ENCODE measurements around the gene ZC3H7B. TPM values are rescaled to one million over a fixed set of nuclear protein-coding genes. Genes with fewer than 3 reads are reported as not detected.

Gene ZC3H7B
- total RNA-seq, 1 donor from 2014 or later = 41.3 TPM

DNA sequence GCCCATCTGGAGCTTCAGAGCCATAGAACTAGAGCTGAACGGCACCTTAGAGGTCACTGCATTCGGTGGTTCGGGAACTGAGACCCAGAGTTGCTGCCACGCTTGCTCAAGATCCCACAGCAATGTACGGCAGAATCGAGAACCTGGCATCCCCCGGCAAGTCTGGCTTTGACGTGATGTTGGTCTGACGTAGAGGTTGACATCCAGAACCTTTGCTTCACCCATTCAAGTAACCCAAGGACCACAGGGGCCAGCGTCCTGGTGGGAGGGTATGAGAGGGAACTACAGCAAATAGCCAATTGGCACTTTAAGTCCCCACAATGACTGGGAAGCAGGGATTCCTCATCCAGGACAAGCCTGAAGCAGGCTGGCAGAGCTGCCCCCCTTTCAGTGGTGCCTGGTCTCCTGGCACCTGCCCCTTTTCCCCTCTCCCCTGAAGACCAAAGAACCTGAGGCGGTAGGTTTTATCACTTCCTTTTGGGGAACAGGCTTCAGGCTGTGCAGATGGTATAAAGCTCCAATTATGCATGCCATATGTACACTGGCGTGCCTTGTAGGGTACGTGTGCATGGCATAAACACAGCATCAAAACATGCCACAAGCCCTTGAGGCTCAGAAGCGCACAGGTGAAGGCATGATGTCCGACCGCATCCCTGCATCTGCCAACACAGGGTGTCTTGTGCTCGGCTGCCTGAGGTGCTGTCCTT lies 65.2 kb downstream of the ZC3H7B start:
- intact Hi-C loops (cut with DNase I) = no loop called here
- DNase-seq = no peak
- ATAC-seq (ENCODE audit: poor library complexity) = no peak

GRCh38 chr22:41367039-41367679 lies 65.8 kb downstream of the ZC3H7B start:
- peak; percentile 97 for DNase-seq
- ATAC-seq (ENCODE audit: poor library complexity) = peak; percentile 96
- intact Hi-C loops (cut with DNase I) = no loop called here

DNA sequence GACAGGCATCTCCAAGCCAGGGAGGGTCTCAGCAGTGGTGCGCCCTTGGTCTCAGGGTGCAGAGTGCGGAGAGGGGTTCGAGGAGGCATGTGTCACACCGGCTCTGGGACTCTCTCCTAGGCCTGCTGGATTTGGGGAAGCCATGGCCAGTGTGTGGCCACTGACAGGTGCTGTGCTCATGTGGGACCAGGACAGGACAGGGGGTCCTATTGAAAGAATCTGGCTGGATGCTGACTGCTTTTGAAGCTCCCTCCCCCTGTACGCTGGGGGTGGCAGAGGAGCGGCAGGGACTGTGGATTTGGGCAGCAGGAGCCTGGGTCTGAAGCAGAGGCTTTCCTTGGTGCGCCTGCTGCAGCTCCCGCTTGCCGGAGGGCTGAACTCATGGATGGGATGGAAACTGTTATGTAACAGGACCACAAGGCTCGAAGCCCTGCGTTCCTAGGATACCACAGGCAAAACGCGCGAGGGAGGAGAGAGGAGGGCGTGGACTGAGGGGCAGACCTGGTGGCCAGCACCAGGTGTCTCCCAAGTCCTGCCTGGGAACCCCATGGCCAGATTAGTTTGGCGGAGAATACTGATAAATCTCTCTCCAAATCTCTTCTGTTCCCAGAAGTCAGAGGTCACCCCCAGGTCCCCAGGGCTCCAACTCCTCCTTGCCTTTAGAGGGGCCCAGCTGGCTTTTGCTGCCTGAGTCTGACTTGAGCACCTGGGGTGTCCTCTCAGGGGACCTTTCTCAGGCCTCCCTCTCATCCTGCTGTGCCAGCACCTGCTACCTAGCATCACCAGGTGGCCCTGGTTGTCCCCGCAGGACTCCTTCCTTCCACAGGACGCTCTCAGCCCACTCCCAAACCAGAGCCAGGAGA lies 66.6 kb downstream of the ZC3H7B start:
- peak; percentile 59 for DNase-seq
- ATAC-seq (ENCODE audit: poor library complexity) = peak; percentile 68
- intact Hi-C loops (cut with DNase I) = no loop called here

DNA sequence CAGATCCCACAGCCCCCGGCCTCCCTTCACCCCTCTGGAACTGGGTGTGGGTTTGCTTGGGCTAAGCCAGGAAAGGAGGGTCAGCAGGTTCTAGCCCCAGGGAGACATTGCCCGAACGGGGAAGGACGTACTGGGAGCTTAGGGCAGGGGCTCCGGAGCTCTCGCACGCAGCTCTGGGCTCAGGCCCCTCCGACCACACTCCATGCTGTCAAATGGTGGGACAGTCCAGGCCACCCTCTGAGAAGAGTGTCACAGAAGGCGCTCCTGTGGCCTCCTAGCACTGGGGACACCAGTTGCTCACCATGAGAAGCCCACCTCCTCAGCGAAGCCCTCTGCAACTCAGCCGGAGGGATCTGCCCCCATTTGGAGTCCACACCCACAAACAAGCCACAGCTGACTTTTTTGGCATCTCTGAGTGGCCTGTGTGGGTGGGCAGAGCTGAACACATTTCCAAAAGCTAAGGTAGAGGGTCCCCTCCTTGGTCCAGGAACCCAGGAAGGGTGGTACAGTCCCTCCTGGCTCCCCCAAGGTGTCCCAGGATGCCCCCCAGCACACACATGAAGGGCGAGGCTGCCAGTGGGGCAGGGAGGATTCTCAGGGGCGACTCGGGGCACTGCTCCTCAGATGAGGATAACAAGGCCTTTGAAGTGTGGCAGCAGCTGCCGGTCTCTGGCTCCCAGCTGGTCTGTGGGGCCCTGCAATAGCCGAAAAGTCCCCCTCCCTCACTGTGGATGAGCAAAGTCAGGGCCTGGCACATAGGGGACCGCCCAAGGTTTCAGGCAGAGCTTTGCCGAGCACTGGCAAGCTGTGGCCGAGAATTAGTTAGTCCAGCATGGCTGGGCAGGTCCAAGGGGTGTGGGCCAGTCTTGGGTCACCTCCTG lies 67.5 kb downstream of the ZC3H7B start:
- intact Hi-C loops (cut with DNase I) = no loop called here
- no peak for DNase-seq

GRCh38 chr22:41369424-41369745 lies 68.1 kb downstream of the ZC3H7B start:
- ATAC-seq (ENCODE audit: poor library complexity) = no peak
- intact Hi-C loops (cut with DNase I) = no loop called here
- no peak for DNase-seq

More for the DNA sequence above, 67.5 kb downstream of the ZC3H7B start:
- ATAC-seq (ENCODE audit: poor library complexity) = no peak

- no peak for ATAC-seq (ENCODE audit: poor library complexity)
- intact Hi-C loops (cut with DNase I) = no loop called here
- no peak for DNase-seq
Measured at GRCh38 chr22:41369837-41370236, 68.5 kb downstream of the ZC3H7B start.

- intact Hi-C loops (cut with DNase I) = no loop called here
- ATAC-seq (ENCODE audit: poor library complexity) = no peak
- no peak for DNase-seq
Measured at GRCh38 chr22:41377846-41378245, 76.5 kb downstream of the ZC3H7B start.

- intact Hi-C loops (cut with DNase I) = no loop called here
- no peak for DNase-seq
- peak; percentile 74 for ATAC-seq (ENCODE audit: poor library complexity)
Measured at GRCh38 chr22:41380993-41381328, 79.6 kb downstream of the ZC3H7B start.

DNA sequence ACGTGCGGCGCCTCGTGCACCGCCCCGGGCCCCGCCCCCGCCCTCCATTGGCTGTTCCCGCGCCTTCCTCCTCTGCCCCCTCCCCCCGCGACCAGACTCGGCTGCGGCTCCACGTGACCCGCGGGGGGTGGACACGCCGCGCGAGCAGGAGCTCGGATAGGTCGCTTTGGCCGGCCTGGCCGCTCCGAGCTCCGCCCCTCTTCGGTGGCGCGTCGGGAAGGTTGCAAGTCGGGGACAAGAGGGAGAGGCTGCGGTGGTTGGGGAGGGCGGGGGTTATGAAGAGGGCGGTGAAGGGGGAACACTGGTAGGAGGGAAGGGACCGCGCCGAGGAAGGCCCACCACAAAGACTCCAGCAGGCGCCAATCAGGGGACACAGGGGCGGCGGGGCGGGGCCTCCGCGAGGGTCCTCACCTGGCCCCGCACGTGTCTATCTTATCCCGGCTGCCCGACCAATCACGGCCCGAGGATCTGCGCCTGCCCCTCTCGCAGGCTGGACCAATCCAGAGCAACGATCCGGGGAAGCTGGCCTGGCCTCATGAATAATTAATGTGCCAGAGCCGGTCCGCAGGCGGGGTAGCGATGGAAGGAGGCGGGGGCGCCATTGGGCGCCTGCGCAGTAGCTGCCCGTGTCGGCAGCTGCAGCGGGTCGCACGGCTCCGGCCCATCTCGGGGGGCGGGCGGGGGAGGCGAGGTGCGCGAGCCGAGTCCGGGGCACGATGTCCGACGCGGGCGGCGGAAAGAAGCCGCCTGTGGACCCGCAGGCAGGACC lies 80.2 kb downstream of the ZC3H7B start, which contains the start of gene TEF:
TEF (plus strand) TSS at position 614 of the 769 bp plus-strand sequence; CDS start at position 717, 103 bp downstream.
- DNase-seq (peak; percentile 99), ATAC-seq (ENCODE audit: poor library complexity) (peak; percentile 86)
- intact Hi-C loops (cut with DNase I) = no loop called here

DNA sequence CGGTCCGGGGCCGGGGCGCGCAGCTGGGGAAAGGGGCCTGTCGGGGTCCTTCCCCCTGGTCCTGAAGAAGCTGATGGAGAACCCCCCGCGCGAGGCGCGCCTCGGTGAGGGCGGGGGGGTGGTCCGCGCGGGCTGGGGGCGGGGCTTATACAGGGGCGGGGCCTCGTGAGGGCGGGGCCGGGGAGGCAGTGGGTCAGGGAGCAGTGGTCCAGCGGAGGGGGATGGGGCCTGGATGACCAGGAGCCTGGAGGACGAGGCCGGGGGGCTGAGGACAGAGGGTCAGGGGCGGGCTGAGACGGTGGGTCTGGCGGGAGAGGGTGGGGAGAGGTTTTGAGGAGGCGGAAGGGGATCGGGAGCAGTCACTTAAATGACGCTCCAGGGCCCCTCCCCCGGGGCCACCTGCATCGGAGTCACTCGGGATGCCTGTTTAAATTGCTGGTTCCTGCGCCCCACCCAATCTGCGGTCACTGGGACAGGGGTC lies 80.8 kb downstream of the ZC3H7B start:
- DNase-seq (peak; percentile 83), ATAC-seq (ENCODE audit: poor library complexity) (peak; percentile 60)
- intact Hi-C loops (cut with DNase I) = no loop called here

GRCh38 chr22:41382610-41383009 lies 81.3 kb downstream of the ZC3H7B start:
- intact Hi-C loops (cut with DNase I) = no loop called here
- DNase-seq (no peak), ATAC-seq (ENCODE audit: poor library complexity) (no peak)

- DNase-seq (no peak), ATAC-seq (ENCODE audit: poor library complexity) (no peak)
- intact Hi-C loops (cut with DNase I) = no loop called here
Measured at GRCh38 chr22:41383085-41383484, 81.8 kb downstream of the ZC3H7B start.

GRCh38 chr22:41384128-41384527 lies 82.8 kb downstream of the ZC3H7B start:
- intact Hi-C loops (cut with DNase I) = no loop called here
- DNase-seq = no peak
- no peak for ATAC-seq (ENCODE audit: poor library complexity)

GRCh38 chr22:41387341-41387740 lies 86.0 kb downstream of the ZC3H7B start:
- ATAC-seq (ENCODE audit: poor library complexity) (no peak), DNase-seq (no peak)
- intact Hi-C loops (cut with DNase I) = no loop called here

- intact Hi-C loops (cut with DNase I) = no loop called here
- ATAC-seq (ENCODE audit: poor library complexity) = no peak
- DNase-seq = no peak
Measured at GRCh38 chr22:41394012-41394356, 92.7 kb downstream of the ZC3H7B start.

DNA sequence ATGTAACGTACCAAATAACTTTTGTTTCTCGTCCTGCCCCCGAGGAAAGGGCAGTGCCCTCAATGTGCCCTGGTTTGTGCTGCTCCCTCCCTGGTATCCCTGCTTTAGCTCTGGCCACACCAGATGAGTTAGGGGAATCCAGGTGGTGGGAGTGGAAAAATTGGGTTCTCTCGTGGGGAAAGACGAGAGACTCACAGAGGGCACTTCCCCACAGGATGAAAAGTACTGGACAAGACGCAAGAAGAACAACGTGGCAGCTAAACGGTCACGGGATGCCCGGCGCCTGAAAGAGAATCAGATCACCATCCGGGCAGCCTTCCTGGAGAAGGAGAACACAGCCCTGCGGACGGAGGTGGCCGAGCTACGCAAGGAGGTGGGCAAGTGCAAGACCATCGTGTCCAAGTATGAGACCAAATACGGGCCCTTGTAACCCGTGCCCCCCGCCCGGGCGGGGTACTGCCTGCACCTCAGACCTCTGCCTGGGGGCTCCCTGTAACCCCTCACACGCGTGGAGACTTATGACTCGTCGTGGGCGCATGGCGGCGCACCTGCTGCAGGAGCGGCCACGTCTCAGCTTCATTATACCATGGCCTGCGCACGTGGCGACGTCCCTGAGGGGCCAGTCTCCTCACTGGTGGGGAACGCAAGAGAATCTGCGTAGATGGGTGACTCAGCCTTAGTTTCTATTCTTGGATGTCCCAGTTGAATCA lies 94.4 kb downstream of the ZC3H7B start:
- no peak for ATAC-seq (ENCODE audit: poor library complexity)
- no peak for DNase-seq
- intact Hi-C loops (cut with DNase I) = no loop called here

- no peak for DNase-seq
- intact Hi-C loops (cut with DNase I) = no loop called here
- ATAC-seq (ENCODE audit: poor library complexity) = no peak
Measured at GRCh38 chr22:41397143-41397811, 96.0 kb downstream of the ZC3H7B start.

Data from Right ventricle myocardium superior (tissue), 1 donor.